Ecto neural progenitor cell (in vitro differentiated cells): ENCODE data around the gene RNF175.
A peak's percentile ranks its signal among the peaks of the same experiment; 100 is the strongest.

Experiments
- DNase-seq: peaks from one replicate; pipeline ENCODE4 v3.0.0-alpha.2; 2018; ENCODE audit warnings: low spot score

Gene RNF175

GRCh38 chr4:153759407-153760316 is at the start of gene RNF175:
TSS of gene RNF175 (minus strand) at chr4:153760024. CDS start at chr4:153759862, 162 bp downstream.
- peak; percentile 75 for DNase-seq

- no peak for DNase-seq
These were observed 49.5 kb upstream of the RNF175 start for GRCh38 chr4:153809307-153809706.

- no peak for DNase-seq
These were observed 48.4 kb upstream of the RNF175 start for GRCh38 chr4:153808175-153808574.

- DNase-seq, result no peak
These were observed 46.2 kb upstream of the RNF175 start for GRCh38 chr4:153806073-153806472.

- no peak for DNase-seq
These were observed 44.9 kb upstream of the RNF175 start for GRCh38 chr4:153804722-153805121.

- DNase-seq, result no peak
These were observed 39.9 kb upstream of the RNF175 start for GRCh38 chr4:153799694-153800074.

- no peak for DNase-seq
These were observed 39.3 kb upstream of the RNF175 start for GRCh38 chr4:153798901-153799693.

- no peak for DNase-seq
These were observed 38.6 kb upstream of the RNF175 start for GRCh38 chr4:153798420-153798819.

- no peak for DNase-seq
These were observed 34.2 kb upstream of the RNF175 start for GRCh38 chr4:153794006-153794405.

- DNase-seq, result peak; percentile 79
These were observed 32.9 kb upstream of the RNF175 start for GRCh38 chr4:153792618-153793247.

- peak; percentile 95 for DNase-seq
These were observed 32.2 kb upstream of the RNF175 start for GRCh38 chr4:153791746-153792617.

- peak; percentile 88 for DNase-seq
These were observed 31.2 kb upstream of the RNF175 start for GRCh38 chr4:153790962-153791551.

- DNase-seq, result no peak
These were observed 30.7 kb upstream of the RNF175 start for GRCh38 chr4:153790500-153790865.

GRCh38 chr4:153789741-153790499 is 30.1 kb upstream of the RNF175 start:
- DNase-seq, result peak; percentile 70

- DNase-seq, result peak; percentile 89
These were observed 28.8 kb upstream of the RNF175 start, which contains the start of gene SFRP2 for GRCh38 chr4:153788413-153789276. TSS of gene SFRP2 (minus strand) at chr4:153789083. CDS start at chr4:153788835, 248 bp downstream.

GRCh38 chr4:153788051-153788412 is 28.2 kb upstream of the RNF175 start:
- no peak for DNase-seq

GRCh38 chr4:153787575-153787974 is 27.8 kb upstream of the RNF175 start:
- DNase-seq, result no peak

- DNase-seq, result no peak
These were observed 27.3 kb upstream of the RNF175 start for GRCh38 chr4:153787061-153787560.
